HG03565 (cell line): ENCODE data around the gene COPE.

Experiments used
- ATAC-seq: cut with Tn5 transposase; IDR thresholded peaks from one replicate; pipeline ENCODE4 v1.9.1; 2021; ENCODE audit warnings: mild to moderate bottlenecking, moderate library complexity; ENCODE audit not compliant: unreplicated experiment

COPE gene

DNA sequence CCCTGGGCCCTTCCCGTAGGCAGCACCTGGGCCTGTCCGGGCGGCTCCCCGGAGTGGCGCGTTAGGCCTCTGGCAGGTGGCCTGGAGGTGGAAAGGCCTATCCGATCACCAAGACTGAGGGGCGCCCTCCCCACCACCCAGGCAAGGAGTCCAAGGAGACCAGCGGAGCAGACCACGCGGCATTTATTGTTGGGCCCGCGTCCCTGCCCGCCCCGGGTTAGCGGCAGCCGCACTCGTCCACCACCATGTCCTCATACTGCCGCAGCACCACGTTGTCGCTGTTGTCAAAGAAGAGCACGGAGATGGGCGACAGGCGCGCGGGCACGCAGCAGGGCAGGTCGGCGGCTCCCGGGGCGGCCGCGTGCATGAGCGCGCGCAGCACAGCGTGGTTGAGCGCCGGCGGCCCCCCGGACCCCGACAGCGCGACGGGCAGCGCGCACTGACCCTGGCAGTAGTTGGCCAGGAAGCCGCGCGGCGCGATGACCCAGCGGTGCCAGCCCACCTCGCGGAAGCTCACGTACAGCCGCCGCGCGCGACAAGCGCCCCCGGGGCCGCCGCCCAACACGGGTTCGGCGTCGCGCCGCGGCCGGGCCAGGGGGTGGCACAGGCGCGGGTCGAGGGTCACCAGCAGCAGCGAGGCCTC, 50.7 kb downstream of the COPE start:
- no peak for ATAC-seq

DNA sequence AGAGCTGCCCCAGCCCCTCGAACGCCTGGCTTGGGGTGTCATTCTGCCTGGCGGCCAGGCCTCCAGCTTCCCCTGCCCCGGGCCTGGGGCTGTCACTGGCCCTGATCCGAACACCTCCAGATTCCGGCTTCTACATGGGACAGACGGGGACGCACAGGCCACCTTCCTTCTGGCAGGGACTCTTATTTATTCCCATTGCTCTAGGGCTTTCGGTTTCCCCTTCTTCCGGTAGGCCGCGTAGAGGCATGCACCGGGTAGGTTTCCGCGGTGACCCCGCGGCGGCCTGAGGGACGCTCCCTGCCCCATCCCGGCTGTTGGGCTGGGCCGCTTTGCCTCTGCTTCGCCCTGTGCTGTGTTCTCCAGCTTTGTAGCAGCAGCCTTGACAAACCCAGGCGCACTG, 51.4 kb downstream of the COPE start:
- ATAC-seq = no peak

DNA sequence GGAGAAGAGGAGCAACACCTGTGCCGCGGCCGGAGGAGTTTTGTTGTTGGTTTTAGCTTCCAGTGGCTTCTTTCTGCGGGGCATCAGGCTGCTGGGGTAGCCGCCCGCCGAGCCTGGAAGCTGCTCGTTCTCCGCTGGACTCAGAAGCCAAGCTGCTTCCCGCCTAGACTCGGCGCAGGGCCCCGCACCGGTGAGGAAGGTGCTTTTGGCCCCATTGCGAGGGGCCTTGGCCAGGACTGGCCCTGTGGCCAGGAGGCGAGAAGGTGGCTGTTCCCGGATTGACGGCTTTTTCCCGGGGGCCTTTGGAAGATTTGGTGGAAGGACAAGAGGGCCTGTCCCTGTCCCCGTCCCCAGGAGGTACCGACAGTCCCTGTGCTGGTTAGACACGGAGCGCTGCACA, 52.0 kb downstream of the COPE start:
- no peak for ATAC-seq

DNA sequence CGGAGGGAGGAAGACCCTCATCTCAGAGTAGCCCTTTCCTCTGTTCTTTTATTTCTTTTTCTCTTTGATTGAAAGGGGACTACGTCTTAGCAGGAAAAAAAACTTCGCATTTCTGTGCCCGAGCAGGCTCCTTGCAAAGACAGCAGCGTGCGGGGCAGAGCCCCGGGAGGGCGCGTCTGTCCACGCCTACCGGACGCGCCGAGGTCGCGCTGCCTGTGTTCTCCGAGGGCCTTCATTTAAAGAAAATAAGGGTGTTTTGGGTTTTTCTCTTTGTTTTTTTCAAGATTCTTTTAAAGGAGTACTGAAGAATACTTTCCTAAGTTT, 52.4 kb downstream of the COPE start:
- no peak for ATAC-seq

DNA sequence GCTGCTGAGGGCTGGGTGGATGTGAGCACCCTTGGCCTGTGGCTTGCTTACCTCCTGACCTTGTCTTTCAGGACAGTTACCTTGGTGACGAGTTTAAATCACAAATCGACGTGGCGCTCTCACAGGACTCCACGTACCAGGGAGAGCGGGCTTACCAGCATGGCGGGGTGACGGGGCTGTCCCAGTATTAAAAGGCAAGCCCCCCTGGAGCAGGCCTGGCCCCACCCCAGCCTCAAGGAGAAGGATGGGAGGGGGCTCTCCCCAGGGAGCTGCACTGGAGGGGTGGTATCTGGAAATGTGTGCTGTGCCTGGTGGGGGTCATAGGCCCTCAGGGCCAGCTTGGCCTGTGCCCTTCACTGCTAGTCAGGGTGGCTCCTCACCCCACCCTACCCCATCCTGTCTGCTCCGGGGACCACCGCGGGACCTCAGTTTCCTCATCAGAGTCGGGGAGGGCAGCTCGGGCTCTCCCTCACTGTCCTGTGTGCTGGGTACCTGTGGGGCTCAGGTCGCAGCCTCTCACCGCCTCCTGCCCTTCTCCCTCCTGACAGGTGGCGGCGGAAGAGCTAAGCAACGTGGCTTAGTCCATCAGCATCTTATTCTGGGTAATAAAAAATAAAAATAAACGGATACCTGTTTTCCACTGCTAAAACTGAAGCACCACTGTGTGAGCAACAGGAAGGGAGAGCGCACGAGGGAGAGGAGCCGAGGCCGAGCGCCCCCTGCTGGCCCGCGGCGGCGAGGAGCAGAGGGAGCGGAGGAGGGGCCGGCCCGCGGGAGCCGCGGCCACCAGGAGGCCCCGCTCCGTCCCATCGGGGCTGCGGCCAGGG, 53.0 kb downstream of the COPE start:
- no peak for ATAC-seq

DNA sequence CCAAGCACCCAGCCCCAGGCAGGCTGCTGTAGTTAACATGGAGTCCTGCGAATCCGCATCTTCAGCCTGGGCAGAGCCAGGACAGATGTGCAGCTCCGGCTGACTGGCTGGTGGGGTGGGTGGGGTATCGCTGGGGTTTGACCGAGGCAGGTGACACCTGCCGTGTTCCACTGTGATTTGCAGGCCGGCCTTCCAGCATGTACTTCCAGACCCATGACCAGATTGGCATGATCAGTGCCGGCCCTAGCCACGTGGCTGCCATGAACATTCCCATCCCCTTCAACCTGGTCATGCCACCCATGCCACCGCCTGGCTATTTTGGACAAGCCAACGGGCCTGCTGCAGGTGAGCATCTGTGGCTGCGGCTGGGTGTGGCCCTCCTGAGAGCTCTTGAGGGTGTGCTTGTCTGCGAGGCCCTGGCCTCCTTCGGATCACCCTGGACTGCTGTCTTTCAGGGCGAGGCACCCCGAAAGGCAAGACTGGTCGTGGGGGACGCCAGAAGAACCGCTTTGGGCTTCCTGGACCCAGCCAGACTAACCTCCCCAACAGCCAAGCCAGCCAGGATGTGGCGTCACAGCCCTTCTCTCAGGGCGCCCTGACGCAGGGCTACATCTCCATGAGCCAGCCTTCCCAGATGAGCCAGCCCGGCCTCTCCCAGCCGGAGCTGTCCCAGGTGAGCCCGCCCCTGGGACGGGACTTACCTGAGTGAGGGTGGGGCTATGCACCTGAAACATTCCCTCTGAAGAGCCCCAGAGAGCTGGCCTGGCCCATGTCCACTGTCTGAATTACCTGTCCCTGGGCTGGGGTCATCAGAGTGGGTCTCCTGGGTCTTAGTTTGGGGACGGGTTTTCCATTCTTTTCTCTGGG, 53.8 kb downstream of the COPE start:
- no peak for ATAC-seq

DNA sequence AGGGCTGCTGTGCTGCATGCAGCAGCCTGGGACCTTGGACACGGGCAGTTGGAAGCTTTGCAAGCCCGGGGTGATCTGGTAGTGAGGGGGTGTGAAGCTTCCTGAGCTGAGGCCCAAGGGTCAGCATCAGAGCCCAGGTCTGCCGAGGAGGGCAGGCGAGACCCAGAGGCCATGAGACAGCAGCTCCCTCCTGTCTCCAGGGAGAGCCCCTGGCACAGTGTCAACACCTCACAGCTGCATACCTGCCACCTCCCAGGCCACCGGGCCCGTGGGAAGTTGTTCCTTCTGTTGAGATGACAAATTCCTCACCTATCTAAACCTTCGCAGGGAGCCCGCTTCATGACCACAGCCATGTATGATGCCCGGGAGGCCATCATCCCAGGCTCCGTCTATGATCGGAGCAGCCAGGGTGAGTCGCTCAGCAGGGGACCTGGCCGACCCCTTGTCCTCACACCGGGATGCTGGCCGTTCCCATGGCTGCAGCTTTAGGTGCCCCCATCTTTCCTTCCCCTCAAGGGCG, 55.3 kb downstream of the COPE start:
- no peak for ATAC-seq

DNA sequence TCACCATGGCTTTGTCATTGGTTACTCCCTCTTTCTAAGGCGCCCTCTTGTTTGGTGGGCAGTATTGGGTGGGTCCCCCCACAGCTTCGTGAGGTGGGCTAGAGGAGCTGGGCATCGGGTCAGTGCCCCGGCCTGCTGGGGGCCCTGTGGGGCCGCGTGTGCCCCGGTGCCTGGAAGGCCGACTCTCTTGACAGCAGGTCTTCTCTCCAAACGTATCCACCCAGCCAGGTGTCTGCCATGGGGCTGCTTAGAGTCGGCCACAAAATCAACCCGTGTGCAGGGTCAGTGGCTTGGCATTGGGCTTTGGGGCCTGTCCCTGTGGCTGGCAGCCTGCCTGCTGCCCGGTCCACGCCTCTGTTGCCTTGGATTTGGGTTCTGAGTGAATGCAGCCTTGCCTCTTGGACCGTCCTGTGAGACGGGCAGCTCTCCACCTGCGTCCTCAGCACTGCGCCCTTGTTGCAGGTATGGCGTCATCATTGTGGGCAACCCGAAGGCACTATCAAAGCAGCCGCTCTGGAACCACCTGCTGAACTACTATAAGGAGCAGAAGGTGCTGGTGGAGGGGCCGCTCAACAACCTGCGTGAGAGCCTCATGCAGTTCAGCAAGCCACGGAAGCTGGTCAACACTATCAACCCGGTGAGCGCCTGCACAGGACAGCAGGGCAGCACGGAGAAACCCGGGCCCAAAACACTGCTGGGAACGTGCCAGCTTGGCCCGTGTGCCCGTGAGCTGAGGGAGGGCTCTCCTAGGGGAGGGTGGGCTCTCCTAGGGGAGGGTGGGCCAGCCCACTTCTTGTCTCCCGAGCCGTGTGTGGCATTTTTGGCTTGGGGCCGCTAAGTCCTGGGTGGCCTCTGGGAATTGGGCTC, 56.0 kb downstream of the COPE start:
- no peak for ATAC-seq

DNA sequence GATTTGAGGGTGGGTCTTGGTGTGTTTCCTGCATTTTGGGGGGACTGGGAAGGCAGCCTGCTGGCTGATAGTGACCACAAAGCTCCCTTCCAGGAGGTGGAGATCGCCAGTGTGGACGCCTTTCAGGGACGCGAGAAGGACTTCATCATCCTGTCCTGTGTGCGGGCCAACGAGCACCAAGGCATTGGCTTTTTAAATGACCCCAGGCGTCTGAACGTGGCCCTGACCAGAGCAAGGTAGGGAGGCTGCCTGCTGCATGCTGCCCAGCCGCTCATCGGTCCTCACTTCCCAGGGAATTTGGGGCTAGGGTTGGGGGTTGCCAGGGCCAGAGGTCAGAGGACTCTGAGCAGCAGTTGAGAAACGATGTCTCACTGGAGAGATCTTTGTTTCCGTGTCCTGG, 57.3 kb downstream of the COPE start:
- ATAC-seq = no peak

DNA sequence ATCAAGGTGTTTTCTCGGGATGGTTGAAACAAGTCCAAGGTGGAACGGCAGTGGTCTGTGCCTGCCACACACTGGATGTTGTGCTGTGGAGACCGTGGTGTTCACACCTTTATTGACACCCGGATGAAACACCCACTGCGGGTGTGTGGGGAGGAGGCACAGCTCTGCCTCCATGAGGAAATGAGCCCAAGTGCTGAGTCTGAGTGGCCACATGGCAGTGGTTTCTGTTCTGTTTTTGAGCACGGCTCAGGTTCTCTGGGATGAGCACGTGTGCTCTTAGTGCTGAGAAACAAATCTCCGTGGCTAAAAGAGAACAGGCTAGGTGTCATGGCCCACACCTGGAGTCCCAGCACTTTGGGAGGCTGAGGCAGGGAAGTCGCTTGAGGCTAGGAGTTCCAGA, 58.0 kb downstream of the COPE start:
- no peak for ATAC-seq

DNA sequence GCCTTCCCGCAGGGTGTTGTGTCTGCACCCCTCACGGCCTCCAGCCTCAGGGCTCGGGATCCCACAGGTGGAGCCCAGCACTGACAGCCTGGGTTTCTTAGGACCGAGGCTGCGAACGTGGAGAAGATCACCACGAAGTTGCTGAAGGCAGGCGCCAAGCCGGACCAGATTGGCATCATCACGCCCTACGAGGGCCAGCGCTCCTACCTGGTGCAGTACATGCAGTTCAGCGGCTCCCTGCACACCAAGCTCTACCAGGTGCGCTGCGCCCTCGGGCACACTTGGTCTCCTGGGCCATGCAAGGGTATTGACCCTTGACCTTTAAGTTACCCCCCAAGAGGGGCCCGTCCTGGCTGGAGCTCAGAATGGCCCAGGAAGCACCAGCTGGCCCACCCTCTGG, 58.5 kb downstream of the COPE start:
- ATAC-seq = no peak

DNA sequence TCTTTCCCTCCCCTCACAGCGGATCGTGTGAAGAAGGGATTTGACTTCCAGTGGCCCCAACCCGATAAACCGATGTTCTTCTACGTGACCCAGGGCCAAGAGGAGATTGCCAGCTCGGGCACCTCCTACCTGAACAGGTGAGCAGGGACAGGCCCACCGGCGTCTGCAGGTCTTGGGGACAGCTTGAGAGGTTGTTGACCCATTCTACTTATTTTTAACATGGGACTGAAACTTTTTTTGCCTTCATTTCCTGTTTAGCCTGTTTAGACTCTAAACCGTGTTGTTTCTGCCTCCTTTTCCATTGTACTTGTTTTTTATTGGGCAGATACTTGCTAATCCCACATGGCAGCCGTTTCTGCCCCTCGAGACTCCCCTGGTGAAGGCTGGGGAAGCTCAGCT, 58.9 kb downstream of the COPE start:
- ATAC-seq = no peak

DNA sequence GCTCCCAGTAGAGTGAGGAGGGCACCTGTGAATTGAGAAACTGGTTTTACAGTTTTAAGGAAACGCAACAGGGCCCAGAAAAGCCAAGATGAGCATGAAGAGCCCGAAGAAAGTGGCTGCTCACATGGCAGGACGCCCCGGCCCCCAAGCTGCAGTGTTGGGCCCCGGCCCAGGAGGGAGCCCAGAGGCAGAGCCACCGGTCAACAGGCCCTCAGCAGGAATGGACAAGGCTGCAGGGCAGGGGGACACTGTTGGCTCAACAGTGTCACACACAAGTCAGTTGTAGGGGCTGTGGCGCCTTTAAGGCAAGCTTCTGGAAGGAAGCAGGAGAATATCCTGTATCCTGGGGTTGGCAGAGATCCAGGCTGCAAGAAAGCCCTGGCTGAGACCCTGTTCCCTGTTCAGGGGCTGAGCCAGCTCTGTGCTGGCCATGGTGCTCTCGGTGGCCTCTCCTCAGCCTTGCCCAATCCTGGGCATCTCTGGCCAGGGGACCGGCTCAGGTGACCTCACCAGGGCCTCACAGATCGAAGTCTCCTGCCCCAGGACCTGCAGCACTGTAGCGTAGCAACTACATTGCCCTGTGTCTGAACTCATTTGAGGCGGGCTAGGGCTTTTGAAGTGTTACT, 59.4 kb downstream of the COPE start:
- no peak for ATAC-seq

DNA sequence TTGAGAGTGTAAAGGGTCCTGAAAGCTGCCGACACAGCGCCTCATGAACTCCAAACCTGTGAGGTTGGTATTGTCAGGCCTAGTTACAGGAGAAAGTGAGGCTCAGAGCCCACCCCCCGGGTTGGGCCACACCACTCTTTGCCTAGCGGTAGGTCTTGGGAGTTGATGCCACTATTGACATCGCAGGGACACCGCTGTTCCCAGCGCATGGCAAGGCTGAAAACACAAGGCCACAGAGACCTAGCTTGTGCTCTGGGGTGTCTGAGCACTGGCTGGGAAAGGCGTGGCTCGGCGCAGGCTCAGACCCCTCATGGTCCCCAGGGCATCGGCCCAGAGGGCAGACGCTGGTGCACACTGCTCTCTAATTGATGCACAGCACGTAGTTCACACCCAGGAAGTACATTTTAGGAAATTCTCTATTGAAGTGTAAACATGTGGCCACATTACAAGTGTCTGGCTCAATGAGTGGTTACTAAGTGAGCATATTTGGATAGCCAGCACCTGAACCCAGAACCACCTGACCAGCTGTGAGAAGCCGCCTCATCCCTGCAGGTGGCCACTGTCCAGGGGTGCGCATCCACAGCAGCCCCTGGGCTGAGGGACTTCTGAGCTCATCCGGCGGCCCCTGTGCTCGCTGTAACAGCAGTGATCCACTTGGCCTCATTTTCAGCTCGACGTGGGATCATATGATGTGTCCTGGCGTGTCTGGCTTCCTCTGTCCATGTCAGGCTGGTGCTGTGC, 60.1 kb downstream of the COPE start:
- no peak for ATAC-seq

DNA sequence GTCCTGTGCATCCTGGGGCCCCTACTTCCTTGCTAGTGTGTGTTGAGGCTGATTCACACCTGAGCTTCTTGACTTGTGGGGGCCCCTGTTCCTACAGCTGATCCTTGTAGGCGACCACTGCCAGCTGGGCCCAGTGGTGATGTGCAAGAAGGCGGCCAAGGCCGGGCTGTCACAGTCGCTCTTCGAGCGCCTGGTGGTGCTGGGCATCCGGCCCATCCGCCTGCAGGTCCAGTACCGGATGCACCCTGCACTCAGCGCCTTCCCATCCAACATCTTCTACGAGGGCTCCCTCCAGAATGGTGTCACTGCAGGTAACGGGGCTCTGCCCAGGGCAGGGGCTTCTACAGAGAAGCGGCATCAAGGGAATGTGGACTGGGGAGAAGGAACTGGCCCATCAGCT, 62.0 kb downstream of the COPE start:
- ATAC-seq = no peak

DNA sequence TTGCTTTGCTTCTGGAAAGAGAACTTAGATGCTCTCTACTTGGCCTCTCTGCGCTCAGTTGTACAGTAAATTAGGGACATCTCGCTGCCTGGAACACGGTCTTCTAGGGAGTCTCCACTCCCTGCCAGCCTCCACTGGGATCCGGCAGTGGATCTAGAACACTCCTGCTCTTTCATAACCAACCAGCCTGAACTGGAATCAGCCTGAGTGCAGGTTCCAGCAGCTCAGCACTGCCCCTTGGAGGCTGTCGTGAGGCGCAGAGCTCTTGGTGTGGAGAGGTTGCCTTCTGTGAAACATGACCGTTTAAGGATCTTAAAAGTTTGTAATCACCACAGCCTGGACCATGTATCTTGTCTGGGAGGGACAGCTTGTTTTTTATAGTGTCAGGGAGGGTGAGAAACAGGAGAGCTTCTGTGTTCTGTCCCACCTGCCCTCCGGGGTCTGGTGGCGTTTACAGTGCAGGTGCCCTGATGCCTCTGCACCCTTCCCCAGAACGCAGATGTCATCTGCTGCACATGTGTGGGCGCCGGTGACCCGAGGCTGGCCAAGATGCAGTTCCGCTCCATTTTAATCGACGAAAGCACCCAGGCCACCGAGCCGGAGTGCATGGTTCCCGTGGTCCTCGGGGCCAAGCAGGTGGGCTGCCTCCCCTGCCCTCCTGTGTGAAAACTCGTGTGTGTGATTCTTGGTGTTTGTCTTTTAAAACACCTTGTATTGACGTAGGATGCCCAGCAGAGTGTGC, 62.6 kb downstream of the COPE start:
- no peak for ATAC-seq

DNA sequence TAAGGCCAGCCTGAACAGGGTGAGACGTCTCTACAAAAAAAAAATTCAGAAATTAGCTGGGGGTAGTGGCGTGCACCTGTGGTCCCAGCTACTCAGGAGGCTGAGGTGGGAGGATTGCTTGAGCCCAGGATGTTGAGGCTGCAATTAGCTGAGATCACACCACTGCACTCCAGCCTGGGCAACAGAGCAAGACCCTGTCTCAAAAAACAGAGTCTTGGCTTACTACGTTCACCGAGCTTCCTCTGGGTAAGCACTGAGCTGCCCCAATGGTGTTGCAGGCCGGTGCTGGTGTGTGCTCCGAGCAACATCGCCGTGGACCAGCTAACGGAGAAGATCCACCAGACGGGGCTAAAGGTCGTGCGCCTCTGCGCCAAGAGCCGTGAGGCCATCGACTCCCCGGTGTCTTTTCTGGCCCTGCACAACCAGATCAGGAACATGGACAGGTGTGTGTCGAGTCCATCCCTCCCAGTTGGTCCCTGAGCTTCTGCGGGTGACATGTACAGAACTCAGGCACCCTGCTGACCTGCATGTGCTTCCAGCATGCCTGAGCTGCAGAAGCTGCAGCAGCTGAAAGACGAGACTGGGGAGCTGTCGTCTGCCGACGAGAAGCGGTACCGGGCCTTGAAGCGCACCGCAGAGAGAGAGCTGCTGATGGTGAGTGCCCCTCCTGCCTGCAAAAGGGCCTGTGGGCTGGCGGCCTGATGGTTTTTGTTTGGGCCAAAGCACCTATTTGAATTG, 63.4 kb downstream of the COPE start:
- ATAC-seq = no peak

DNA sequence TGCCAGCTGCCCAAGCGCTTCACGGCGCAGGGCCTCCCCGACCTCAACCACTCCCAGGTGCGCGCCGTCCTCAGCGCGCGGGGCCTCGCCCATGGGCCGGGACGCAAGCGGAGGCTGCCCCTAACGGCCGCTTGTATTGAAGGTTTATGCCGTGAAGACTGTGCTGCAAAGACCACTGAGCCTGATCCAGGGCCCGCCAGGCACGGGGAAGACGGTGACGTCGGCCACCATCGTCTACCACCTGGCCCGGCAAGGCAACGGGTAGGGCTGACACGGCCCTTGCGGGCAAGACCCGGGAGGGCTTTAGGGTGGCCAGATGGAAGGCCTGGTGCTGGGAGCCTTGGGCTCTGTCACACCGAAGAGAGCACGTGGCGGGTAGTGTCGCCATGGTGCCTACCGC, 64.2 kb downstream of the COPE start:
- no peak for ATAC-seq
